AG08396 (cell line): Measurements from ENCODE around the gene EYA3.

Experiments used
- DNase-seq: peaks from one replicate; pipeline ENCODE4 v3.0.0; 2012; ENCODE audit warnings: low spot score, mixed read lengths

The EYA3 gene

DNA sequence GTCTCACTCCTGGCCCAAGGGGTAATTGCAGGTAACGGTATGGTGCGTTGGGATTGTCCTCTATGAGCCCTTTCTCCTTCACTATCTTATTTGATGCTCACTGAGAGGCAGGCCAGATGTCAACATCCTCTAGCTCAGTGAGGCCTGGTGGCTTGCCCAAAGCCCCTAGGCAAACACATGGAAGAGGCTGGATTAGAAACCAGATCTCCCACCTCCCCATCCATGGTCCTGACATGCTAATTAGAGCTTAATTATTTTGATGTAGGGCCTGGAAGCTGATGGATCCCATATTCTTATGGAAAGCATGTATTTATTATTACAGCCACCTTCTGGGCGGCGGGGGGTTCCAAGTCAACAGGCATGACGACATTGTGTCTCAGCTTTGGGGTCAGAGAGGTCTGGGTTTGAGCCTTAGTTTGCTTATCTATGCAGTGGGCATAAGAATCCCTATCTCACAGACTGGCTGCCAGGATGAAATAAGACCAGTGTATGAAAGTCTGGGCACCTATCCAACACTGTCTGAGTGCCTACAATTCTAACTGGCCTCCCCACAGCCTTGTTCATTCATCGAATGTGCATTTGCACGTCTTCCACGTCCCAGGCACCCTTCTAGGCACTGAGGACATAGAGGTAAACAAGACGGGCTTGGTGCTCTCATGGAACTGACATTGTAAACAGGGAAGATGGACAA is 147.4 kb downstream of the EYA3 start:
- no peak for DNase-seq

DNA sequence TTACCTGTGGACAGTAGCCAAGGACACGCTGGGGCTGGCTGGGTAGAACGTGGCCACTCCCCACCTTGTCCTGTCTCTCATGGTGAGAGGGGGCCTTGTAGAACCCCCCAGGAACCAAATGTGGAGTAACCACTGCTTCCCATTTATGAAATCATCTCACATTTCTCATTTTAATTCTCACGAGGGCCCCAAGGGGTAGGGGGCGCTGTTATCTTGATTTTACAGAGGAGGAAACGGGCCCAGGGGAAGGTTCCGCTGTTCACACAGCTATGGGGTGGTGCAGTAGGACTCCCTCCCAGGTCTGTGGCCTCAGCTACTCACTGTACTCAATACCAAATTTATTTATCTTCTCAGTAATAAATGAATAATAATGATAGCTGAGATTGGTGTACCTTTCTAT is 148.1 kb downstream of the EYA3 start:
- no peak for DNase-seq

DNA sequence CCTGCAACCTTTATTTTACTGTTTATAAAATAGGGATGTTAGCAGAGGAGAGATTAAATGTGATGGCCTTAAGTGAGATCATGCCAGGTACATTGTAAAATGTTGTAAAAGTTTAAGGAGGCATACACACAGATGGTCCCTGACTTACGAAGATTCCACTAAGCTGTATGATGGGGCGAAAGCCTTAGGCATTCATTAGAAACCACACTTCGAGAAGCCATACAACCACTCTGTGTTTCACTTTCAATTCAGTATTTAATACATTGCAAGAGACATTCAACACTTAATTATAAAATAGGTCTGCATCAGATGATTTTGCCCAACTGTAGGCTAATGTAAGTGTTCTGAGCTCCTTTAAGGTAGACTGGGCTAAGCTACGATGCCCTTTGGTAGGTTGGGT is 149.9 kb downstream of the EYA3 start:
- no peak for DNase-seq

DNA sequence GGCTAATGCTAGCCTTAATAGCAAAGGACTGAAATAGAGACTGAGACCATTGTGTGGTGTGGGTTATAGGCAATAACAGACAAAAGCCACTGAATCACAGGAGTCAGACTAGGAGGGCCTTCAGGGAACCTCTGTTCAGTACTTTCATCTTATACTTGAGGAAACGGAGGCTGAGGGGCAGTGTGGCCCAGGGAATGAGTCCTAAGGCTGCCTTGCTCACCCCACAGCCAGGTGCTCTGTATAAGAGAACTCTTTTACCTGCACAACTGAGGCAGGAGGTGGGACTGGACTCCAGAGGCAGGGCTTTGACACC is 150.9 kb downstream of the EYA3 start:
- DNase-seq: no peak

DNA sequence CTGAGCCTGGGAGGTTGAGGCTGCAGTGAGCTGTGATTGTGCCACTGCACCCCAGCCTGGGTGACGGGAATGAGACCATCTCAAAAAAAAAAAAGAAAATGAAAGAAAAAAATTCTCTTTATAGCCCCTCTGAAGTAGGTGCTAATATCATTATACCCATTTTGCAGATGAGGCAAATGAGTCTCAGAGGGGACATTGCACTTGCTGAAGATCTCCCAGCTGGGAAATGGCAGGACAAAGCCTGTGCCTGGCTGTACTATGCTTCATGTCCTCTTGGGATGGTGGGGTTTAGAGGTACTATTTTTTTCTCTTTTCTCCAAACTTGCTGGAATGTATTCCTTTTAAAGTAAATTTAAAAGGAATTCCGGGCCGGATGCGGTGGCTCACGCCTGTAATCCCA is 152.0 kb downstream of the EYA3 start:
- DNase-seq: no peak

DNA sequence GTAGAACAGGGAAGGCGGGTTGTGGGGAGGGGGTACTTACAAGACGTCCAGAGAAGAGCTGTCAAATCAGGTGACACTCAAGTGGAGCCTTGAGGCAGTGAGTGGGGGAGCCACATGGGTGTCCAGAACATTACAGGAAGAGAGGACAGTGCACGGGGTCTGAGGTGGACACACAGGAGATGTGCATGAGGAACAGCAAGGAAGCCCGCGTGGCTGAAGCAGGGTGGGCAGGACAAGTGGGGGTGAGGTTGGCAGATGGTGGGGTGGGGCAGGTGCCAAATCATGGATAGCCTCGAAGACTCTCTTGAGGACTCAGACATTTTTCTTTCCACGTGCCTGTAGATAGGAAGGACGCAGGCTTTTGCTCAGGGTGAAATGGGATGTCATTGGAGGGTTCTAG is 152.7 kb downstream of the EYA3 start:
- no peak for DNase-seq

DNA sequence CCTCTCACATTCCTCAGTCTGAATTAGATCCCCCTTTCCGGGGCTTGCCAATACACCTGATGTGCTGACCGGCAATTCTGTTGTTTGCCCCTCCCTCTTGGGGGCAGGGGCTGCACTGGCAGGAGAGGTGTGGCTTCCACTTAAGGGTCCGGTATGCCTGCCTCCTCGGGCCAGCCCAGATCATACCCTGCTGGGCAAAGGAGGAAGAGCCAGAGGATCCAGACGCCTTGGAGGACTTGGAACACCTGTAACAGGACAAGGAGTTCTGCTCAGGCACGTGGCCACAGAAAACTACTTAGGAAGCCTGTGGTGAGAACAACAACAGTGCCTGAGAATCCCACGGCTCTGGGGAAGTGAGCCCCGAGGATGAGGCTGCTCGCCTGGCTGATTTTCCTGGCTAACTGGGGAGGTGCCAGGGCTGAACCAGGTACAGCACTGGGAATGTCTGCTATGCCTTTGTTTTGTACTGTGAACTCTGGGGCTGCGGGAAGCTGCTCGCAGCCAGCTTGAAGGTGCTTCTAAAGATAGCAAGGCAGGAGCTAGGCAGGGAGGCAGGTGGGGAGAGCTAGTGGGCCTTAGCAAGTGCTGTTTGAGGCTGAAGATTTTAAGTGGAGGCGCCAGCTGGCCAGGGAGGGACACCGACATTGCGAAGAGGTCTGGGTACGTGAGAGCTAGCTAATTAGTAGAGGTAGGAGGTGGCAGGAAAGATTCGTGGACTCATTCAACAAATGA is 153.4 kb downstream of the EYA3 start, which contains the start of gene SMPDL3B:
Gene SMPDL3B (plus strand): TSS at position 183 of the 732 bp plus-strand sequence. CDS start 184 bp downstream, at position 367.
- DNase-seq: no peak

DNA sequence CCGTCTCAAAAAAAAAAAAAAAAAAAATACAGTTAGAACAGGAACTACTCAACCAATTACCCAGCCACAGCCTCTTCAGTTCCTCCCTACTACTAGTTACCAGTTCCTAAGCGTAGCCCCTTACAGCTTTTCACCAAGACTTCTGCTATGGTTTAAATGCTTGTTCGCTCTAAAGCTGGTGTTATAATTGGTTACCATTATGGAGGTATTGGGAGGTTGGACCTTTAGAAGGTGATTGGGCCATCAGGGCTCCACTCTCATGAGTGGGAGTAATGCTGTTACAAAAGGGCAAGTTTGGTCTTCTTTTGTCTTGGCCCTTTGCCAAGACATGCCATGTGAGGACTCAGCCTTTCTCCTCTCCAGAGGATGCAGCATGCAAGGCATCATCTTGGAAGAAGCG is 156.7 kb downstream of the EYA3 start:
- DNase-seq: no peak

DNA sequence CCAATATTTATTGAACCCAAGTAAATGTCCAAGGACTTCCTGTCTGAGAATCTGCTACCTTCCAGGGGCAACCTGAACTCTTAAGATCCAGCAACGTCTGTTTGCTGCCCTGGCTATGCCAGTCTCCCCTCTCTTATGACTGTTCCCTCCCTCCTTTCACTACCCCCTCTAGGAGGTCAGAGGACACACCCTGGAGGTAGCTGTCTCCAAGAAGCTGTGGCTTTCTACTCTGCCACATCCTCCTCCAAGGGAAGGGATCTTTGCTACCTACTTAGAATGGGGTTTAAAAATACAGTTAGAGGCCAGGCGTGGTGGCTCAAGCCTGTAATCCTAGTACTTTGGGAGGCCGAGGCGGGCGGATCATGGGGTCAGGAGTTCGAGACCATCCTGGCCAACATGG is 157.2 kb downstream of the EYA3 start:
- no peak for DNase-seq

DNA sequence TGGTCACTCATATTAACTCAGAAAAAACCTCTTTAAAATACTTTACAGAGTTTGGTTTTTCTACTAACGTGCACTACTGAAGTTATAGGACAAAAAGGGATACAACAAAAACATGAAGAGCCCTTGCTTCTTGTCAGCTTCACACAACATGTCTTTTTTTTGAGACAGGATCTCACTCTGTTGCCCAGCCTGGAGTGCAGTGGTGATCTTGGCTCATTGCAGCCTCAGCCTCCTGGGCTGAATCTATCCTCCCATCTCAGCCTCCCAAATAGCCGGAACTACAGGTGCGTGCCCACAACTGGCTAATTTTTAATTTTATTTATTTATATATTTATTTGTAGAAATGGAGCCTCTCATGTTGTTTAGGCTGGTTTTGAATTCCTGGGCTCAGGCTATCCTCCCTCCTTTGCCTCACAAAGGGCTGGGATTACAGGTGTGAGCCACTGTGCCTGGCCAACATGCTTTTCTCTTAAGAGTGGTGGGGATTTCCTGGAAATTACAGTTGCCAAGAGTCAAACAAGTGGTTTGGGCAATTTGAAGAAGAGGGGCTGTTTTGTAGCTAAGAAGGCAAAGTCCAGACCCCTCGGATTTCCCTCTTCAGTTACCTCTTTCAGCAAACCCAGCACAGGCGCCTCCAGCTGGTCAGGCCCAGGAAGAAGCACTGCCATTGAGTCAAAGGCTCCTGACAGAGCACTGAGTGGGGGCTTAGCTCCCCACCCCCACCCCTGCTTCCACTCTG is 160.0 kb downstream of the EYA3 start:
- no peak for DNase-seq

DNA sequence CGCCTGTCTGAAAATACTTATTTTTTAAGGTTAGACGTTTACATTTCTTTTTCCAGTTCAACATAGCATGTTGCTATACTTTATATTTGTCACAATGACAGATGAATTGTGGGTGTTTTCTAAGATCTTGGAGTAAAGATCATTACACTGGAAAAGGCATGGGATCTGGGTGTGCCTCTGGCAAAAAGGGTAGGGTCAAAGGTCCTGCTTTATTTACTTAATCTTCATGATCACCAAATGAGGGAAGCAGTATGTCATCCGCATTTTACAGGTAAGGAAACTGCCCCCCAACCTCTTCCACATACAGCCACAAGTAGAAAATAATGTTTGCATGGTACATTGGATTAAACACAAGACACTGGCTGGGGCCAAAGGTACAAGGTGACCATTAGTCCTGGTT is 166.1 kb downstream of the EYA3 start:
- DNase-seq: no peak
